Measurements from ENCODE around the gene OSBPL6. TPM values are rescaled to one million over a fixed set of nuclear protein-coding genes. Genes with fewer than 3 reads are reported as not detected.

OSBPL6 gene
- total RNA-seq, 1 donor from 2014 or later = 6.9 TPM

DNA sequence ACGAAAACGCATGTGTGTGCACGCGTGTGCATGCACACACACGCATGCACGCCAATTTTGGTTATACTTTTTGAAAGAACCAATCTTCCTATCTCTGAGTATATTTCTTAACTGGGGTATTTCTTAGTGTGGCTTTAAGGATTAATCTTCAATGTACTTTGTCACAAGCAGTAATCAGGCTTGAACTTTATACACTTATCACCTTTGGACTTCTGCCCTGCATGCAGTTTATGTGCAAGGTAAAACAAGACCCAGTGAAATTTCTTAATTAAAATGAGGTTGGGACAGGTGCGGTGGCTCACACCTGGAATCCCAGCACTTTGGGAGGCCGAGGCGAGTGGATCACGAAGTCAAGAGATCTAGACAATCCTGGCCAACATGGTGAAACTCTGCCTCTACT is 85.3 kb downstream of the OSBPL6 start:
- H3K27ac Mint-ChIP-seq = no peak overlapping the region
- peaks cover 5% of the 10 kb centered on the region for H3K9me3 Mint-ChIP-seq
- TF ChIP-seq, protein P1, sequence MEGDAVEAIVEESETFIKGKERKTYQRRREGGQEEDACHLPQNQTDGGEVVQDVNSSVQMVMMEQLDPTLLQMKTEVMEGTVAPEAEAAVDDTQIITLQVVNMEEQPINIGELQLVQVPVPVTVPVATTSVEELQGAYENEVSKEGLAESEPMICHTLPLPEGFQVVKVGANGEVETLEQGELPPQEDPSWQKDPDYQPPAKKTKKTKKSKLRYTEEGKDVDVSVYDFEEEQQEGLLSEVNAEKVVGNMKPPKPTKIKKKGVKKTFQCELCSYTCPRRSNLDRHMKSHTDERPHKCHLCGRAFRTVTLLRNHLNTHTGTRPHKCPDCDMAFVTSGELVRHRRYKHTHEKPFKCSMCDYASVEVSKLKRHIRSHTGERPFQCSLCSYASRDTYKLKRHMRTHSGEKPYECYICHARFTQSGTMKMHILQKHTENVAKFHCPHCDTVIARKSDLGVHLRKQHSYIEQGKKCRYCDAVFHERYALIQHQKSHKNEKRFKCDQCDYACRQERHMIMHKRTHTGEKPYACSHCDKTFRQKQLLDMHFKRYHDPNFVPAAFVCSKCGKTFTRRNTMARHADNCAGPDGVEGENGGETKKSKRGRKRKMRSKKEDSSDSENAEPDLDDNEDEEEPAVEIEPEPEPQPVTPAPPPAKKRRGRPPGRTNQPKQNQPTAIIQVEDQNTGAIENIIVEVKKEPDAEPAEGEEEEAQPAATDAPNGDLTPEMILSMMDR (conservative IDR thresholded peaks at IDR 0.05) = no peak
- no peak for DNase-seq (ENCODE audit: extremely low spot score, unreplicated experiment)
- H3K4me1 Mint-ChIP-seq (ENCODE audit: unreplicated experiment) = peaks cover 24% of the 10 kb centered on the region
- no peak overlapping the region for H3K4me3 Mint-ChIP-seq
- H3K36me3 Mint-ChIP-seq = peaks cover 4% of the 10 kb centered on the region
- H3K27me3 Mint-ChIP-seq = peaks cover 5% of the 10 kb centered on the region

DNA sequence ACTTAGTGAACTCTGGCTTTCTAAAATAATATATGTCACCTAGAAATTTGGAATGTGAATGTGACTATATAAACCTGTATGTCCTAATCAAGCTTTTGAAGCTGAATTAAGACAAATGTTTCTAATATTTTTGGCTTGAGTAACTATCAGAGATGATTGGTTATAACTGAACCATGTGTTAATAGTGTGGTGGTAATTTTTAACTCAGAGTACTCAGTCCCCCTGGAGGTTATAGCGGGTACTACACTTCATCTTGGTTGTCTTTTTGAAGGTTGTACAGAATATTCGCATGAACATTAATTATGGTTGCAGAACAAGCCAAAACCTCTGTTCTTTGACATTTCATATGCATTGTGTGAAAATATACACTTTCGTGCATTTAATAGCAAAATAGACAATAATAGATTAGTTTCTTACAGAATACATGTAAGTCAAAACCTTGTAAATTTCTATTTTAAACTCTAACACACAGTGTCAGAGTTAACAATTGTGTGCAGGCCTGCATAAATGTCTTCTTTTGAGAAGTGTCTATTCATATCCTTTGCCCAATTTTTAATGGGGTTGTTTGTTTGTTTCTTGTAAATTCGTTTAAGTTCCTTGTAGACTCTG is 86.0 kb downstream of the OSBPL6 start:
- no peak overlapping the region for H3K27ac Mint-ChIP-seq
- DNase-seq (ENCODE audit: extremely low spot score, unreplicated experiment) = no peak

GRCh38 chr2:178282075-178282815 is 87.9 kb downstream of the OSBPL6 start:
- Mint-ChIP-seq H3K27ac (no peak overlapping the region), H3K4me3 (no peak overlapping the region)
- no peak for DNase-seq (ENCODE audit: extremely low spot score, unreplicated experiment)

More for the DNA sequence above, 86.0 kb downstream of the OSBPL6 start:
- peaks cover 5% of the 10 kb centered on the region for H3K9me3 Mint-ChIP-seq
- TF ChIP-seq, protein P1 (conservative IDR thresholded peaks at IDR 0.05) = peak; percentile 83
- peaks cover 5% of the 10 kb centered on the region for H3K27me3 Mint-ChIP-seq
- peaks cover 4% of the 10 kb centered on the region for H3K36me3 Mint-ChIP-seq
- H3K4me3 Mint-ChIP-seq = no peak overlapping the region
- peaks cover 24% of the 10 kb centered on the region for H3K4me1 Mint-ChIP-seq (ENCODE audit: unreplicated experiment)

GRCh38 chr2:178283341-178283918 is 89.1 kb downstream of the OSBPL6 start:
- Mint-ChIP-seq H3K36me3 (peaks cover 7% of the 10 kb centered on the region), H3K9me3 (peaks cover 9% of the 10 kb centered on the region), H3K4me3 (no peak overlapping the region), H3K27ac (peak overlapping the region; percentile 19), H3K27me3 (no peaks in the 10 kb centered on the region), H3K4me1 (ENCODE audit: unreplicated experiment) (peaks cover 15% of the 10 kb centered on the region)
- TF ChIP-seq, protein P1 (conservative IDR thresholded peaks at IDR 0.05) = no peak
- DNase-seq (ENCODE audit: extremely low spot score, unreplicated experiment) = no peak

More at GRCh38 chr2:178282075-178282815, 87.9 kb downstream of the OSBPL6 start:
- H3K36me3 Mint-ChIP-seq = peaks cover 4% of the 10 kb centered on the region
- H3K9me3 Mint-ChIP-seq = peaks cover 5% of the 10 kb centered on the region
- H3K4me1 Mint-ChIP-seq (ENCODE audit: unreplicated experiment) = peaks cover 24% of the 10 kb centered on the region
- peaks cover 5% of the 10 kb centered on the region for H3K27me3 Mint-ChIP-seq
- TF ChIP-seq, protein P1 (conservative IDR thresholded peaks at IDR 0.05) = no peak

DNA sequence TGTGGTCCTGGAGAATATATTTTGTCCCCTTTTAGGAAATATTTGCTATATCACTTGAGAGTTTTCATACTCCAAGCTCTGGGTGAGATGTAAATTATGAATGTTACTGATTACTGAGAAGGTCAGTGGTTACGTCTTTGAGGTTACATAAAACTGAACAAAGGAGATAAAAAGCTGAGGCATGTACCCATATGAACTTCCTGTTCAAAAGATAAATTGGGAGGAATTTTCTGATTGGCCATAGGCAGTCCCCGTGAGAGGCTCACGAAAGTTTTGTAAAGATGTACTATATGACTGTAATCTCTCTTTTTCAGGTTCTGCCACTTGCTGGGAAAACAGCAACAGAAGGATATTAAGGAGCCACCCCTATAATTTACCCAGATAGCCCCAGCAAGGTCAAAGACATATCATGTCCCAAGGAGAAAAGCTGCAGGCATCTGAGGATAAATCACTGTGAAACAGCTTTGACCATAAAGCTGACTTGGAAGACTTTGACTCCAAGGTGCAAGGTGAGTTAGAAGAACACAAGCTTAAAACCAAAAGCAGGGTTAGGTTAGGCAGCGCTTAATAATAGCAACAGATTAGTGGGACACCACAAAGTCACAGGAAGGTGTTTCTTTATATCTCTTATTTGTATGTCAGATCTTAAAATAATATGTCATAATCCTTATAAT is 90.4 kb downstream of the OSBPL6 start:
- no peak overlapping the region for H3K4me3 Mint-ChIP-seq
- H3K27ac Mint-ChIP-seq = no peak overlapping the region
- no peak for DNase-seq (ENCODE audit: extremely low spot score, unreplicated experiment)
- peaks cover 9% of the 10 kb centered on the region for H3K9me3 Mint-ChIP-seq
- H3K4me1 Mint-ChIP-seq (ENCODE audit: unreplicated experiment) = peaks cover 4% of the 10 kb centered on the region
- peaks cover 10% of the 10 kb centered on the region for H3K36me3 Mint-ChIP-seq
- no peaks in the 10 kb centered on the region for H3K27me3 Mint-ChIP-seq
- TF ChIP-seq, protein P1 (conservative IDR thresholded peaks at IDR 0.05) = no peak
